ENCODE results near the gene DPF3. TPM values are rescaled to one million over a fixed set of nuclear protein-coding genes. Genes with fewer than 3 reads are reported as not detected.

Gene DPF3
- total RNA-seq, 6 experiments from 2014 or later: 1.2 to 5.7 (median 2.9) TPM

DNA sequence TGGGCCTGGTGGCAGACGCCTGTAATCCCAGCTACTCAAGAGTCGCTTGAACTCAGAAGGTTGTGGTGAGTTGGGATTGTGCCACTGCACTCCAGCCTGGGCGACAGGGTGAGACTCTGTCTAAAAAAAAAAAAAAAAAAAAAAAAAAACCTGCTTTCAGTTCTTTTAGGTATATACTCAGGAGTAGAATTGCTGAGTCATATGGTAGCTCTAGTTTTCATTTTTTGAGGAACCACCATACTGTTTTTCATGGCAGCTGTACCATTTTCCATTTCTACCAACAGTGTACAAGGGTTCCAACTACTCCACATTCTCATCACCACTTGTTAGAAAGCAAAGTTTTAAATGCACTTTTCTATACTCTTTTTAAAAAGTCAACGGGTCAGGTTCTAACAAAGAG is 119.8 kb downstream of the DPF3 start:
- no peak for TF ChIP-seq POLR2A (IDR thresholded peaks at IDR 0.05)
- TF ChIP-seq, protein P1, sequence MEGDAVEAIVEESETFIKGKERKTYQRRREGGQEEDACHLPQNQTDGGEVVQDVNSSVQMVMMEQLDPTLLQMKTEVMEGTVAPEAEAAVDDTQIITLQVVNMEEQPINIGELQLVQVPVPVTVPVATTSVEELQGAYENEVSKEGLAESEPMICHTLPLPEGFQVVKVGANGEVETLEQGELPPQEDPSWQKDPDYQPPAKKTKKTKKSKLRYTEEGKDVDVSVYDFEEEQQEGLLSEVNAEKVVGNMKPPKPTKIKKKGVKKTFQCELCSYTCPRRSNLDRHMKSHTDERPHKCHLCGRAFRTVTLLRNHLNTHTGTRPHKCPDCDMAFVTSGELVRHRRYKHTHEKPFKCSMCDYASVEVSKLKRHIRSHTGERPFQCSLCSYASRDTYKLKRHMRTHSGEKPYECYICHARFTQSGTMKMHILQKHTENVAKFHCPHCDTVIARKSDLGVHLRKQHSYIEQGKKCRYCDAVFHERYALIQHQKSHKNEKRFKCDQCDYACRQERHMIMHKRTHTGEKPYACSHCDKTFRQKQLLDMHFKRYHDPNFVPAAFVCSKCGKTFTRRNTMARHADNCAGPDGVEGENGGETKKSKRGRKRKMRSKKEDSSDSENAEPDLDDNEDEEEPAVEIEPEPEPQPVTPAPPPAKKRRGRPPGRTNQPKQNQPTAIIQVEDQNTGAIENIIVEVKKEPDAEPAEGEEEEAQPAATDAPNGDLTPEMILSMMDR (IDR thresholded peaks at IDR 0.05): no peak
- Histone ChIP-seq H3K4me1 (peaks cover 0 to 19% (median 7%) of the 10 kb centered on the region in 4 donors), H3K27ac (no peak overlapping the region), H3K36me3 (no peaks in the 10 kb centered on the region), H3K9me3 (no peaks in the 10 kb centered on the region), H3K27me3 (no peaks in the 10 kb centered on the region), H3K4me3 (no peak overlapping the region)
- DNase-seq: no peak
- intact Hi-C loops (cut with DNase I): no loop called here
- no peak for ATAC-seq
- WGBS (ENCODE audit: insufficient coverage, low coverage, low lambda C conversion rate, missing lambda C conversion rate): 88% methylated on average over 2 of the region's 4 CpGs

- H3K36me3 ChIP-seq: no peaks in the 10 kb centered on the region
- ATAC-seq (no peak), DNase-seq (no peak)
- no peak overlapping the region for H3K4me3 ChIP-seq
- peaks cover 0 to 12% (median 3%) of the 10 kb centered on the region in 4 donors for H3K4me1 ChIP-seq
- H3K9me3 ChIP-seq: no peaks in the 10 kb centered on the region
- no peak for TF ChIP-seq POLR2A (IDR thresholded peaks at IDR 0.05)
- TF ChIP-seq, protein P1 (IDR thresholded peaks at IDR 0.05): no peak
- H3K27ac ChIP-seq: no peak overlapping the region
- WGBS (ENCODE audit: insufficient coverage, low coverage, low lambda C conversion rate, missing lambda C conversion rate): 100% methylated on average over 2 of the region's 11 CpGs
- no peaks in the 10 kb centered on the region for H3K27me3 ChIP-seq
- intact Hi-C loops (cut with DNase I): no loop called here
Observed at GRCh38 chr14:72771561-72771960, 122.3 kb downstream of the DPF3 start.

DNA sequence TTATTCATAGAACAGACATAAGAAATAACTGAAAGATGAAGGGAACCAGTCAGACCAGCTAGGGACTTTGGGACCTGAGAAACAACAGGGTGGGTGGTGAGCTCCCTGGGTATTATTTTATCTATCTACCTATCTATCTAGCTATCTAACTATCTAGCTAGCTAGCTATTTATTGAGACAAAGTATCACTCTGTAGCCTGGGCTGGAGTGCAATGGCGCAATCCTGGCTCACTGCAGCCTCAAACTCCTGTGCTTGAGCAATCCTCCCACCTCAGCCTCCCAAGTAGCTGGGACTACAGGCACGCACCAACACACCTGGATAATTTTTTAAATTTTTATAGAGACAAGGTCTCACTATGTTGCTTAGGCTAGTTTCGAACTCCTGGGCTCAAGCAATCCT is 127.6 kb downstream of the DPF3 start:
- intact Hi-C loops (cut with DNase I): no loop called here
- Histone ChIP-seq H3K27ac (no peak overlapping the region), H3K36me3 (no peaks in the 10 kb centered on the region), H3K9me3 (no peaks in the 10 kb centered on the region), H3K27me3 (no peaks in the 10 kb centered on the region), H3K4me1 (no peaks in the 10 kb centered on the region), H3K4me3 (no peak overlapping the region)
- no peak for DNase-seq
- no peak for ATAC-seq
- 72% methylated on average over 2 of the region's 3 CpGs for WGBS (ENCODE audit: insufficient coverage, low coverage, low lambda C conversion rate, missing lambda C conversion rate)
- TF ChIP-seq, protein P1 (IDR thresholded peaks at IDR 0.05): no peak
- no peak for TF ChIP-seq POLR2A (IDR thresholded peaks at IDR 0.05)

GRCh38 chr14:72763892-72764291 is 130.0 kb downstream of the DPF3 start:
- intact Hi-C loops (cut with DNase I): no loop called here
- 100% methylated on average over 1 of the region's 1 CpG for WGBS (ENCODE audit: insufficient coverage, low coverage, low lambda C conversion rate, missing lambda C conversion rate)
- Histone ChIP-seq H3K9me3 (peaks cover 0 to 14% (median 3%) of the 10 kb centered on the region in 4 donors), H3K36me3 (no peaks in the 10 kb centered on the region), H3K4me1 (no peaks in the 10 kb centered on the region), H3K27ac (no peak overlapping the region), H3K27me3 (no peaks in the 10 kb centered on the region), H3K4me3 (no peak overlapping the region)
- no peak for ATAC-seq
- TF ChIP-seq, protein P1 (IDR thresholded peaks at IDR 0.05): no peak
- no peak for TF ChIP-seq POLR2A (IDR thresholded peaks at IDR 0.05)
- no peak for DNase-seq

DNA sequence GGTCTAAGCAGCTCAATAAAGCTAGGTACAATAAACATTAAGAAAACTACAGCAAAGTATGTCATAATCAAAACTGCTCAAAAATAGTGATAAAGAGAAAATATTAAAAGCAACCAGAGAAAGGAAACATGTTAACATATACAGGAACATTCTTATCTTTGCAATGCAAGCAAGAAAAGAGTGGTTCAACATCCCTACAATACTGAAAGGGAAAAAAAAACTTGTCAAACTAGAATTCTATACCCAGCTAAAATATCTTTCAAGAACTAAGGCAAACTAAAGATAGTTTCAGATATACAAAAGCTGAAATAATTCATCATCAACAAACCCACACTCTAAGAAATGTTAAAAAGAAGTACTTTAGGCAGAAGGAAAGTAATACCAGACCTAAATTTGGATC is 134.2 kb downstream of the DPF3 start:
- Histone ChIP-seq H3K27ac (no peak overlapping the region), H3K27me3 (no peaks in the 10 kb centered on the region), H3K4me3 (no peak overlapping the region), H3K4me1 (no peaks in the 10 kb centered on the region), H3K36me3 (no peaks in the 10 kb centered on the region), H3K9me3 (peaks cover 0 to 14% (median 3%) of the 10 kb centered on the region in 4 donors)
- TF ChIP-seq, protein P1 (IDR thresholded peaks at IDR 0.05): no peak
- no peak for TF ChIP-seq POLR2A (IDR thresholded peaks at IDR 0.05)
- ATAC-seq: no peak
- no peak for DNase-seq
- intact Hi-C loops (cut with DNase I): no loop called here

Data from right lobe of liver (tissue), 6 donors.